Left cardiac atrium (tissue), 2 donors: ENCODE results near the gene GLDC. TPM values are rescaled to one million over a fixed set of nuclear protein-coding genes. Genes with fewer than 3 reads are reported as not detected.

ENCODE experiments used
- total RNA-seq, 2 donors: library from RNA; stranded (reverse); fragmentation: NEBNext Ultra II Directional; extraction: Animal tissue kit (Norgen Biotek cat#: 25700); gene quantifications; one replicate each; pipeline ENCODE4 v1.2.1, GENCODE V29; 2021
- donor health status: DM: no; HTN: yes; CAD: no; lungs with severe emphysema.
- donor health status: DM: yes; HTN: yes; CAD: no.

Gene GLDC
- total RNA-seq, 2 donors from 2014 or later = 0.21 to 0.24 TPM

Other genes with a start within 250 kb of the GLDC start
- 10 to 100 TPM; 18.0 to 18.1 TPM for gene UHRF2, start 232.5 kb downstream of the GLDC start, total RNA-seq
- gene KDM4C, start 112.2 kb upstream of the GLDC start, total RNA-seq = 10 to 100 TPM; 13.2 to 18.1 TPM